Hematopoietic multipotent progenitor cell treated with erythropoietin and hydrocortisone succinate and interleukin-3 and kit ligand, for 6 days (in vitro differentiated cells): ENCODE results near the gene FAM76B.

ENCODE experiments used
- DNase-seq: peaks from one replicate; pipeline ENCODE4 v3.0.0-alpha.2; 2015

The FAM76B gene

DNA sequence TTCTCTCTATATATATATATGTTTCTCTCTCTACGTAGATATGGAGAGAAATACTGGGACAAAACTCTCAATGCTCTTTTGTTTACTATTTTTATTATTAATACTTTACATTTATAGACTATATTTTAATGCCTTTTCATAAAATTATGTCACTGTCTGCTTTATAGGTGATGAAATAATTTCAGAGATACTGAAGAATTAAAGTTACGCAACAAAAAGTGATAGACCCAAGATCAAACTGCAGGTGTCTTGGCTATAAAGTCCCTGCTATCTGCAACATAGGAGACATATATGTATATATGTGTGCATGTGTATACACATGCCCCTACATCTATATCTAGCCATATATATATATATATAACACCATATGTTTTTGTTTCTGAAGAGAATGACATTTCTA, 60.8 kb downstream of the FAM76B start:
- DNase-seq, result no peak

DNA sequence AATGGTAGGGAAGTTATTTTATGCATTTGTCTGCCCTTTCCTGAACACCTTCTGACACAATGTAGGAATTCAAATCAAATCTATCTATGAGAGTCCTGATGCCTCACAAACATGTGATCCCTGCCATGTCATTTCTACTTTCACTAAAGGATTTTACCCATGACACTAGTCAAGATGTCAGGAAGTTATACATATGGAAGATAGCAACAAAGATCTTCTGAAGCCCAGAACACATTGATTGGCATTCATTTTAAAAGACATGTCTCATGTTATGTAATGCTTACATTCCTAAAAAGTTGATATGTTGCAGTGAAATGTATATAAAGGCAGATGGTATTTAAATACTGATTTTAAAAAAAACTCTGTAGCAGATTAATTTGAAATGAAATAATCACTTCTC, 61.5 kb downstream of the FAM76B start:
- no peak for DNase-seq

DNA sequence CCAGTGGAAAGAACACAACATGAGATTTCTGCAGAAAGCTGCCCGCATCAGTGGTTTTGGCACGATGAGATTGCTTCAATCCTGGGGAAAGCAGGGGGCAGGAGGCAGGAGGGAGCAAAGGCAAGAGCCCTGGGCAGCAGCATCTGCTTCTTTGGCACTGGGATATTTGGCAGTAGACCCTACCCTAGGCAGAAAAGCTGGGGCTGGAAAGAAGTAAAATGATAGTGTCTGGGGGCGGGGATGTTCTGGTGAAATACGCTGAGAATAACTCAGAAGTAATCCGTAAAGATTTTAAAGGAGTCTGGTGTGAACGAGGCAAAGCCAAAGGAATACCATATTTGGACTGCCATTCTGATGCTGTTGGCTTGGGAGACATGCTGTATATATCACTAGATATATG, 62.0 kb downstream of the FAM76B start:
- no peak for DNase-seq

DNA sequence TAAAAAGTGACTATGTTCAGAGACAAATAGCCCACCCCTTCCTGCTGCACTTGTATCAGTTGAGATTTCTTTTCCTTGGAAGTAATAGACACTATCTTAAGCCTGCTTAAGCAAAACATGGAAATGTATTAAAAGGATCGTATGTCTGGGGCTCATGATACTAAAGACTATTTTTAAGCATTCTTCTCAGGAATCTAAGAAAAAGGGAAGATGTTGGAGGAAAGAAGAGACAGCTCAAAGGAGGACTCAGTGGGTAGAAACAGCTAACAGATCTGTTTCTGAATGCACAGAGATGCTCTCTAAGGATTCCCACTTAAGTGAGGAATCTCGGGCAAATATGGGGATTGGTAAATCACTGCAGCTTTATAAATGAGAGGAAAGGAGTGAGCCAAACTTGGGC, 62.5 kb downstream of the FAM76B start:
- no peak for DNase-seq

DNA sequence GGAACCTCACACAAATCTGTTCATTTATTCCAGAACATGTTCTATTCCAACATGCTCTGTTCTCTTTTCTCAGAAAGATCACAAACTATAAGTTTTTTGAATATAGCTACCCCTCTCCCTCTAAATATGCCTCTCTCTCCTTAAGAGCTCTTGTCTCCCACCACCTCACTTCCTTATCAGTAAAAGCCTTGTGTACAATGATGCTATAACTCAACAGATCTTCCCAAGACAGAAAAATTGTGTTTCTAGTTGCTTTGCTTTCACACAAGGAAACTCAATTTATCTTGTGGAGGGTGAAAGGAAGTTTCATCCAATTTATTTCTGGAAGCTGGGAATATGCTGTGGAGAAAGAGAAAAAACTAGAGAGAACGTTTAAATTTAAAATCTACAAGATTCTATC, 64.4 kb downstream of the FAM76B start:
- DNase-seq, result peak; percentile 48

DNA sequence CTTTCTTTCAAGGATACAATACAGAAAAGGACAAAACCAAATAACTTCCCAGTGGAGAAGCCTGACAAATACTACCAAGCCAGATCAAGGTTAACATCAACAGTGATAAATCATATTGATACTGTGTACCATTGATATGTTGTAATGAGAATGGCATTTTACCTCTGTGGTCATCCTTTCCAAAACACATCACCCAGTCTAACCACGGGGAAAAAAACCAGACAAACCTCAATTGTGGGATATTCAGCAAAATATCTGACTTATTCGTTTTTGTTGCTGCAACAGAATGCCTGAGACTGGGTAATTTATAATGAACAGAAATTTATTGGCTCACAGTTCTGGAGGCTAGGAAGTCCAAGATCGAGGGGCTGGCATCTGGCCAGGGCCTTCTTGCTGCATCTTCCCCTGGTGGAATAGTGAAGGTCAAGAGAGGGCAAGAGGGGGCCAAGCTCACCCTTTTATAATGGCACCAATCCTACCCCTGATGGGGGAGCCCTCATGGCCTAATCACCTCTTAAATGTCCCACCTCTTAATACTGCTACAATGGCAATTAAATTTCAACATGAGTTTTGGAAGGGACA, 66.1 kb downstream of the FAM76B start:
- DNase-seq, result no peak

DNA sequence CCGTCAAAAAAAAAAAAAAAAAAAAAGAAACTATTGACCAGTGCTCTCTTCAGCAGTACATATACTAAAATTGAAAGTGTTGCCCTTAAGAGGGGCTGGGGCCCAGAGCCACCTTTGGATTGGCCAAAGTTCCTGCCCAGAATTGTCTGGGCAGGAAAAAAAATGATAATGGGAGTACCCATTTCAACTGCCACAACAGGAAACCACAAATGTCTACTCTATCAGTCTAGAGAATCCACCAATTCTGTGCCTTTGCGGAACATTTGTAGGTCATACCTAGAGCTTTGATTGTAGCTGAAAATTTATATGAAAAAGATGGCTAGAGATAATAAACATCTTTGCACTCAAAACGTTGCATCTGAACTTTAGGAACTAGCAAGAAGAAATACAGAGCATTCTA, 69.4 kb downstream of the FAM76B start:
- DNase-seq, result peak; percentile 48
